ENCODE results near the gene LKAAEAR1.

LKAAEAR1 gene

DNA sequence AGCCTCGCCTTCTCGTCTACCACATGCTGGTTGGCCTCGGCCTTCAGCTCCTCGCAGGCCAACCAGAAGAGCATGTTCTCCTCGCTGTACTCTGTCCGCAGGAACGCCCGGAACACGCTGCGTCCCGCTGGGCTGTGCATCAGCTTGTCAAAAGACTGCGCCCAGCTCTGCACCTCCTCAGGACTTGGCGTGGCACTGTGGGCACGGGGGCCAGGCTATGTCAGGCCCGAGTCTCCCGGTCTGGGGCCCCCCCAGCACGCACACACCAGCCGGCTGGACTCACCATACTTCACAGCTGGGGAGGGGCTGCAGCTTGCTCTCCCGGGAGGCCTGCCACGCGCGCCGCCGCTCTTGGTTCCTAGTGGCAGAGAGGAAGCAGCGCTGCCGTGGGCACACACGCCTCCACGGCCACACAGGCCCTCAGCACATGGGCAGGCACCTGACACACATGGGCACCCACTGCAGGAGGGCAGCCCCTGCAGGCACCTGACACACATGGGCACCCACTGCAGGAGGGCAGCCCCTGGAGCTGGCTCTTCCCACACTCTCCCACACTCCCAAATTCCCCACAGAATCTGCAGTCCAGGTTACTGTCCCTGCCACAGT is 9.9 kb downstream of the LKAAEAR1 start:
- no peak for DNase-seq (ENCODE audit: low spot score)
- Mint-ChIP-seq H3K9me3 (no peaks in the 10 kb centered on the region), H3K4me1 (ENCODE audit: low read depth) (peaks cover 10% of the 10 kb centered on the region), H3K4me3 (no peak overlapping the region), H3K36me3 (ENCODE audit: low read depth) (peaks cover 39% of the 10 kb centered on the region), H3K27ac (no peak overlapping the region), H3K27me3 (ENCODE audit: low read depth) (no peaks in the 10 kb centered on the region)

DNA sequence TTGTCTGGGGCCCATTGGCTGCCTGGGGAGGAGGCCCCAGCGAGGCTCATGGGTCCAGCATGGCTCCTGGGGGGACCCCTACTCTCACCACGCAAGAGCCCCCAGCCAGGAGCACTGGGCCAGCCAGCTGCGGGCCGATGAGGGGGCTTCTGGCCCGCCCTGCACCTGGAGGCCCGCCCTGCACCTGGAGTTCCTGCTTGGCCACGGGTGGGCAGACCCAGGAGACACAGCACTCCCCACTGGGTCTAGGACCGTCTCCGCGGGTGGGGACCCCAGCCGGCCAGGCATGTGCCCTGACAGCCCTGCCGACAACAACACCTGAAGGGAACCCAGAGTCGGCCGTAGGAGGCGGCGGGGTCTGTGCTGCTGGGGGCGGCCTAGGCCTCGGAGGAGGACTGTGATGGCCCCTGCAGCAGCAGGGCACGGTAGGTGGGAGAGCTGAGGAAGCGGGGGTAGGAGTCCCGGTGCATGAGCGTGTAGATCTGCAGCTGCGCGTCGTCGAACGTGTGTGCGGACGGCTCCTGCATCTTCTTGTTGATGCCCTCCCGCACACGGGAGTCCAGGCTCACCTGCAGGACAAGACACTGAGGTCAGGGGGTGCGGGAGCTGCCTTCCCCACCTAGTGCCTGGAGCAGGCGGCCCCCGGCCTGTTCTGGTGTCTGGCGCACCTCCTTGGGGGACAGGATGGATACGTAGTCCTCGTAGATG is 10.6 kb downstream of the LKAAEAR1 start:
- no peak overlapping the region for H3K27ac Mint-ChIP-seq
- H3K4me1 Mint-ChIP-seq (ENCODE audit: low read depth): peaks cover 10% of the 10 kb centered on the region
- no peaks in the 10 kb centered on the region for H3K27me3 Mint-ChIP-seq (ENCODE audit: low read depth)
- no peaks in the 10 kb centered on the region for H3K9me3 Mint-ChIP-seq
- no peak for DNase-seq (ENCODE audit: low spot score)
- peaks cover 35% of the 10 kb centered on the region for H3K36me3 Mint-ChIP-seq (ENCODE audit: low read depth)
- H3K4me3 Mint-ChIP-seq: no peak overlapping the region

- no peaks in the 10 kb centered on the region for H3K27me3 Mint-ChIP-seq (ENCODE audit: low read depth)
- no peak overlapping the region for H3K27ac Mint-ChIP-seq
- DNase-seq (ENCODE audit: low spot score): no peak
- no peak overlapping the region for H3K4me3 Mint-ChIP-seq
- no peaks in the 10 kb centered on the region for H3K9me3 Mint-ChIP-seq
- H3K4me1 Mint-ChIP-seq (ENCODE audit: low read depth): peaks cover 12% of the 10 kb centered on the region
- peaks cover 34% of the 10 kb centered on the region for H3K36me3 Mint-ChIP-seq (ENCODE audit: low read depth)
Measured at GRCh38 chr20:64072498-64073063, 11.6 kb downstream of the LKAAEAR1 start.

- Mint-ChIP-seq H3K36me3 (ENCODE audit: low read depth) (peaks cover 34% of the 10 kb centered on the region), H3K27me3 (ENCODE audit: low read depth) (no peaks in the 10 kb centered on the region), H3K4me3 (no peak overlapping the region), H3K9me3 (no peaks in the 10 kb centered on the region), H3K4me1 (ENCODE audit: low read depth) (peaks cover 22% of the 10 kb centered on the region), H3K27ac (peak overlapping the region; percentile 16)
- DNase-seq (ENCODE audit: low spot score): no peak
Measured at GRCh38 chr20:64071341-64072332, 12.6 kb downstream of the LKAAEAR1 start.

GRCh38 chr20:64070244-64070993 is 13.8 kb downstream of the LKAAEAR1 start:
- no peak overlapping the region for H3K4me3 Mint-ChIP-seq

GRCh38 chr20:64069614-64070243 is 14.5 kb downstream of the LKAAEAR1 start:
- Mint-ChIP-seq H3K27me3 (ENCODE audit: low read depth) (no peaks in the 10 kb centered on the region), H3K4me1 (ENCODE audit: low read depth) (peaks cover 34% of the 10 kb centered on the region), H3K9me3 (no peaks in the 10 kb centered on the region), H3K27ac (peak overlapping the region; percentile 10), H3K36me3 (ENCODE audit: low read depth) (peaks cover 26% of the 10 kb centered on the region), H3K4me3 (no peak overlapping the region)
- no peak for DNase-seq (ENCODE audit: low spot score)

More at GRCh38 chr20:64070244-64070993, 13.8 kb downstream of the LKAAEAR1 start:
- Mint-ChIP-seq H3K36me3 (ENCODE audit: low read depth) (peaks cover 30% of the 10 kb centered on the region), H3K4me1 (ENCODE audit: low read depth) (peaks cover 30% of the 10 kb centered on the region), H3K27me3 (ENCODE audit: low read depth) (no peaks in the 10 kb centered on the region), H3K9me3 (no peaks in the 10 kb centered on the region), H3K27ac (no peak overlapping the region)
- DNase-seq (ENCODE audit: low spot score): no peak

DNA sequence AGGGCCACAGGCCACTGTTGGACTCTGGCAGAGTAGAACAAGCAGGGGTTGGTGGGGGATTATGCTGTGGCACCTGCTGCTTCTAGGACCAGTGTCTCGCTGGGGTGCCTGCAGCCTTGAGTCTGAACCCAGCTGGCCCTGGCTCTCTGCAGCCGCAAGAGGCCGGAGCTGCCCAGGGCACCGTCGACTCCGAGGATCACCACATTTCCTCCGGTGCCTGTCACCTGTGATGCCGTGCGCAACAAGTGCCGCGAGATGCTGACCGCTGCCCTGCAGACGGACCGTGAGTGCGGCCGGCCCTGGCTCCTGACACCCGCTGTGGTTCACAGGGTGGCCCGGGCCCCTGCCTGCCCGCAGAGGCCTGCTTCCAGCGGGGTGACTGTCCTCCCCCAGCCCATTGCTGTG is 15.0 kb downstream of the LKAAEAR1 start:
- Mint-ChIP-seq H3K4me1 (ENCODE audit: low read depth) (peaks cover 39% of the 10 kb centered on the region), H3K4me3 (no peak overlapping the region), H3K27ac (no peak overlapping the region), H3K27me3 (ENCODE audit: low read depth) (no peaks in the 10 kb centered on the region), H3K36me3 (ENCODE audit: low read depth) (peaks cover 24% of the 10 kb centered on the region), H3K9me3 (no peaks in the 10 kb centered on the region)
- no peak for DNase-seq (ENCODE audit: low spot score)

GRCh38 chr20:64068386-64069208 is 15.6 kb downstream of the LKAAEAR1 start:
- Mint-ChIP-seq H3K9me3 (no peaks in the 10 kb centered on the region), H3K4me3 (peak overlapping the region; percentile 34), H3K36me3 (ENCODE audit: low read depth) (peaks cover 22% of the 10 kb centered on the region), H3K27ac (peak overlapping the region; percentile 55), H3K4me1 (ENCODE audit: low read depth) (peaks cover 42% of the 10 kb centered on the region), H3K27me3 (ENCODE audit: low read depth) (no peaks in the 10 kb centered on the region)
- no peak for DNase-seq (ENCODE audit: low spot score)

DNA sequence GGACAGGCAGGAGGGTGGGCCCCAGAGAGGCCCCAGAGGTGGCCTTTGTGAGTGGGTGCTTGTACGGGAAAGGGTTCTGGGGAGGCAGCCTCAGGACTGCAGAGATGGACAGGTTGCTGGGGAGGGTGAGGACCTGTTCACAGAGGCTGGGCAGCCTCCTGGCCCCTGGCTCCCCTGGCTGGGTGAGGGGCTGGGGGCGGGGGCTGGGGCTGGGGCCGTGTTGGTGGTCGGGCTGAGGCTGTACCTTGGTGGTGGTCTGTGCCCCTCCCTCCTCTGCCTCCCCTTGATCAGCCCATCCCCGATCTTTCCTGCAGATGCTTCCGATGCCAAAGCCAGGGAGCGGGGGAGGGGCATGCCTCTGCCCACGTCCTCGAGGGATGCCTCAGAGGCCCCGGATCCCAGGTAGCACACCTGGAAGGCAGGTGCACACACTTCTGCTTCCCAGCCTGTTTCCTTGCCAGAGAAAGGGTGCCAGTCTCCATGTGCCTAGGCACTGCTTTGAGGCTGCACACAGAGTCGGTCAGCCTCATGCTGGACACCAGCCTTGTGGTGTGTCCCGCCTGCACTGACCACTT is 16.4 kb downstream of the LKAAEAR1 start:
- H3K27ac Mint-ChIP-seq: peak overlapping the region; percentile 99
- peak overlapping the region; percentile 83 for H3K4me3 Mint-ChIP-seq
- H3K4me1 Mint-ChIP-seq (ENCODE audit: low read depth): peaks cover 42% of the 10 kb centered on the region
- H3K27me3 Mint-ChIP-seq (ENCODE audit: low read depth): no peaks in the 10 kb centered on the region
- H3K9me3 Mint-ChIP-seq: no peaks in the 10 kb centered on the region
- peaks cover 18% of the 10 kb centered on the region for H3K36me3 Mint-ChIP-seq (ENCODE audit: low read depth)
- no peak for DNase-seq (ENCODE audit: low spot score)

GRCh38 chr20:64067005-64067632 is 17.1 kb downstream of the LKAAEAR1 start:
- Mint-ChIP-seq H3K36me3 (ENCODE audit: low read depth) (peaks cover 13% of the 10 kb centered on the region), H3K9me3 (no peaks in the 10 kb centered on the region), H3K27ac (peak overlapping the region; percentile 99), H3K4me1 (ENCODE audit: low read depth) (peaks cover 41% of the 10 kb centered on the region), H3K27me3 (ENCODE audit: low read depth) (no peaks in the 10 kb centered on the region), H3K4me3 (peak overlapping the region; percentile 83)
- no peak for DNase-seq (ENCODE audit: low spot score)

GRCh38 chr20:64065974-64066343 is 18.2 kb downstream of the LKAAEAR1 start:
- Mint-ChIP-seq H3K9me3 (no peaks in the 10 kb centered on the region), H3K4me3 (peak overlapping the region; percentile 83), H3K36me3 (ENCODE audit: low read depth) (peaks cover 8% of the 10 kb centered on the region)

More at GRCh38 chr20:64065974-64066343, 18.2 kb downstream of the LKAAEAR1 start:
- H3K27me3 Mint-ChIP-seq (ENCODE audit: low read depth): no peaks in the 10 kb centered on the region
- peak; percentile 84 for DNase-seq (ENCODE audit: low spot score)
- peak overlapping the region; percentile 99 for H3K27ac Mint-ChIP-seq
- H3K4me1 Mint-ChIP-seq (ENCODE audit: low read depth): peaks cover 41% of the 10 kb centered on the region
